Measurements from ENCODE around the gene CLCN1. TPM values are rescaled to one million over a fixed set of nuclear protein-coding genes. Genes with fewer than 3 reads are reported as not detected.

CLCN1 gene
- total RNA-seq, 1 experiment from 2014 or later, result not detected

- ChIA-PET CTCF (interaction anchor here (0.6 to 3.7 kb wide), 13 partner anchors 9 to 701 kb away, joined by 3 to 30 read pairs (median 5); partner anchors contain the start of gene CLCN1), POLR2A (interaction anchor here (0.6 to 2.5 kb wide), 4 partner anchors 9 to 68 kb away, joined by 3 to 5 read pairs (median 4); partner anchors contain the start of gene GSTK1)
- Mint-ChIP-seq H3K27me3 (ENCODE audit: insufficient read depth, unreplicated experiment) (no peaks in the 10 kb centered on the region), H3K9me3 (ENCODE audit: unreplicated experiment) (no peaks in the 10 kb centered on the region), H3K4me3 (ENCODE audit: unreplicated experiment) (no peak overlapping the region), H3K36me3 (ENCODE audit: insufficient read depth, unreplicated experiment) (peaks cover 72% of the 10 kb centered on the region), H3K27ac (ENCODE audit: low read depth, unreplicated experiment) (no peak overlapping the region), H3K4me1 (ENCODE audit: insufficient read depth, unreplicated experiment) (no peaks in the 10 kb centered on the region)
- no peak for TF ChIP-seq CTCF (IDR thresholded peaks at IDR 0.05; ENCODE audit: unreplicated experiment)
- DNase-seq (ENCODE audit: unreplicated experiment), result no peak
- BruUV-seq (replicated peaks), result no TSS peak
- intact Hi-C loops (cut with micrococcal nuclease), result loop anchor here (1.0 kb wide), 1 partner anchor 65 kb away; no protein-coding TSS in a partner anchor
Observed at GRCh38 chr7:143304938-143305337, 11.0 kb upstream of the CLCN1 start.

- Mint-ChIP-seq H3K4me3 (ENCODE audit: unreplicated experiment) (no peak overlapping the region), H3K4me1 (ENCODE audit: insufficient read depth, unreplicated experiment) (no peaks in the 10 kb centered on the region), H3K36me3 (ENCODE audit: insufficient read depth, unreplicated experiment) (peaks cover 73% of the 10 kb centered on the region), H3K27ac (ENCODE audit: low read depth, unreplicated experiment) (no peak overlapping the region), H3K27me3 (ENCODE audit: insufficient read depth, unreplicated experiment) (no peaks in the 10 kb centered on the region), H3K9me3 (ENCODE audit: unreplicated experiment) (no peaks in the 10 kb centered on the region)
- intact Hi-C loops (cut with micrococcal nuclease), result loop anchor here (1.0 kb wide), 1 partner anchor 65 kb away; no protein-coding TSS in a partner anchor
- peak; percentile 70 for DNase-seq (ENCODE audit: unreplicated experiment)
- peak; percentile 50 for TF ChIP-seq CTCF (IDR thresholded peaks at IDR 0.05; ENCODE audit: unreplicated experiment)
- ChIA-PET CTCF (interaction anchor here (0.6 to 3.7 kb wide), 22 partner anchors 9 to 701 kb away, joined by 3 to 30 read pairs (median 4); partner anchors contain the start of genes CASP2 and CLCN1), POLR2A (interaction anchor here (0.8 to 2.5 kb wide), 3 partner anchors 10 to 65 kb away, joined by 3 to 5 read pairs (median 4); partner anchors contain the start of gene GSTK1)
- BruUV-seq (replicated peaks), result no TSS peak
Observed at GRCh38 chr7:143305423-143306070, 10.4 kb upstream of the CLCN1 start.

GRCh38 chr7:143308632-143309031 lies 7.3 kb upstream of the CLCN1 start:
- no peak for TF ChIP-seq CTCF (IDR thresholded peaks at IDR 0.05; ENCODE audit: unreplicated experiment)
- peak overlapping the region; percentile 13 for H3K27ac Mint-ChIP-seq (ENCODE audit: low read depth, unreplicated experiment)
- ChIA-PET CTCF (interaction anchor here (0.6 to 2.4 kb wide), 8 partner anchors 9 to 109 kb away, joined by 3 to 25 read pairs (median 4); partner anchors contain the start of gene EPHA1), POLR2A (interaction anchor here (0.7 to 0.9 kb wide), 2 partner anchors 66 to 178 kb away, joined by 3 to 4 read pairs; no protein-coding TSS in a partner anchor)
- H3K36me3 Mint-ChIP-seq (ENCODE audit: insufficient read depth, unreplicated experiment), result peaks cover 53% of the 10 kb centered on the region
- no peaks in the 10 kb centered on the region for H3K9me3 Mint-ChIP-seq (ENCODE audit: unreplicated experiment)
- H3K4me1 Mint-ChIP-seq (ENCODE audit: insufficient read depth, unreplicated experiment), result no peaks in the 10 kb centered on the region
- no peak overlapping the region for H3K4me3 Mint-ChIP-seq (ENCODE audit: unreplicated experiment)
- no TSS peak for BruUV-seq (replicated peaks)
- intact Hi-C loops (cut with micrococcal nuclease), result no loop called here
- H3K27me3 Mint-ChIP-seq (ENCODE audit: insufficient read depth, unreplicated experiment), result no peaks in the 10 kb centered on the region
- DNase-seq (ENCODE audit: unreplicated experiment), result no peak

GRCh38 chr7:143314127-143314526 lies 1.8 kb upstream of the CLCN1 start:
- ChIA-PET POLR2A (no interaction called here), CTCF (no interaction called here)
- Mint-ChIP-seq H3K4me1 (ENCODE audit: insufficient read depth, unreplicated experiment) (peaks cover 8% of the 10 kb centered on the region), H3K36me3 (ENCODE audit: insufficient read depth, unreplicated experiment) (peaks cover 6% of the 10 kb centered on the region), H3K27ac (ENCODE audit: low read depth, unreplicated experiment) (no peak overlapping the region), H3K9me3 (ENCODE audit: unreplicated experiment) (no peaks in the 10 kb centered on the region), H3K27me3 (ENCODE audit: insufficient read depth, unreplicated experiment) (no peaks in the 10 kb centered on the region), H3K4me3 (ENCODE audit: unreplicated experiment) (no peak overlapping the region)
- intact Hi-C loops (cut with micrococcal nuclease), result no loop called here
- DNase-seq (ENCODE audit: unreplicated experiment), result no peak
- no peak for TF ChIP-seq CTCF (IDR thresholded peaks at IDR 0.05; ENCODE audit: unreplicated experiment)
- no TSS peak for BruUV-seq (replicated peaks)

All from MCF 10A (cell line).